Gastrocnemius medialis (tissue), 4 donors: ENCODE results near the gene POGK. TPM values are rescaled to one million over a fixed set of nuclear protein-coding genes. Genes with fewer than 3 reads are reported as not detected.
A peak's percentile ranks its signal among the peaks of the same experiment; 100 is the strongest.
"Not testable (repeated sequence)": the region's sequence is repeated elsewhere in the genome, so short reads cannot be mapped to it uniquely, and the experiment has no call there.

Experiments used
- ATAC-seq, 2 donors: fragments of 150-250 bp; one replicate each; pipeline ENCODE4 v1.9.1; 2016
- DNase-seq, 2 donors: peaks; one replicate each; pipeline ENCODE4 v3.0.0-alpha.2; 2019
- H3K27ac ChIP-seq, 4 donors: fragments of 200-600 bp; sonication (generic); 1 replicate in 1 of 4; 2 replicates in 3 of 4; pipeline ENCODE4 v1.5.1; 2016 to 2018; ENCODE audit warnings: mild to moderate bottlenecking in 2 of 4, moderate library complexity in 1 of 4
- H3K27me3 ChIP-seq, 3 donors: fragments of 200-600 bp; sonication (generic) in 2 of 3; 1 replicate in 1 of 3; 2 replicates in 2 of 3; pipeline versions ENCODE4 v1.5.1 to v1.6.0; 2016 to 2019; ENCODE audit warnings: mild to moderate bottlenecking in 1 of 3, moderate library complexity in 1 of 3
- H3K36me3 ChIP-seq, 2 donors: fragments of 200-600 bp; sonication (generic) in 1 of 2; one replicate each; pipeline ENCODE4 v1.5.1; 2017 to 2018
- H3K4me1 ChIP-seq, 2 donors: fragments of 200-600 bp; sonication (generic) in 1 of 2; one replicate each; pipeline ENCODE4 v1.5.1; 2016 to 2017; ENCODE audit warnings: mild to moderate bottlenecking in 2 of 2
- H3K4me3 ChIP-seq, 4 donors: fragments of 200-600 bp; sonication (generic) in 3 of 4; 1 replicate in 1 of 4; 2 replicates in 3 of 4; pipeline ENCODE4 v1.5.1; 2016 to 2019; ENCODE audit warnings: mild to moderate bottlenecking in 2 of 4
- H3K9me3 ChIP-seq, 3 donors: fragments of 200-600 bp; sonication (generic) in 2 of 3; 1 replicate in 1 of 3; 2 replicates in 2 of 3; pipeline ENCODE4 v1.5.1; 2016 to 2019
- POLR2A ChIP-seq, 2 donors: fragments of 450-650 bp; IDR thresholded peaks; one replicate each; pipeline ENCODE4 v1.6.1; 2017; ENCODE audit warnings: antibody characterized with exemption in 2 of 2, mild to moderate bottlenecking in 2 of 2, moderate library complexity in 2 of 2
- in situ Hi-C, 4 donors: fragments of 200-750 bp; cut with MboI; loops; one replicate each; pipeline versions ENCODE4 v1.15.0 to v1.8.0; 2017; ENCODE audit warnings: low sequenced_read_pairs in 4 of 4
- intact Hi-C: fragments of 100-400 bp; cut with DNase I; formaldehyde crosslinking; loops from one replicate; pipeline ENCODE4 v1.15.1; 2023; ENCODE audit warnings: low total_unique reads
- total RNA-seq, 4 donors: library from RNA; depleted of rRNA; stranded (reverse); fragments of >200 nt; gene quantifications; one replicate each; pipeline versions ENCODE4 v1.1.0 to v1.2.3, GENCODE V29; 2016
- TF ChIP-seq, protein P1 (sequence below), 5 experiments: fragments of 450-650 bp in 3 of 5; fragments of 200-600 bp in 2 of 5; sonication (generic) in 2 of 5; IDR thresholded peaks in 4 of 5; conservative IDR thresholded peaks in 1 of 5; 1 replicate in 4 of 5; 2 replicates in 1 of 5; pipeline ENCODE4 v1.5.1; 2016 to 2019; ENCODE audit warnings: antibody characterized with exemption in 5 of 5, mild to moderate bottlenecking in 3 of 5, moderate library complexity in 3 of 5

The POGK gene
- total RNA-seq, 4 donors from 2014 or later = 6.6 to 9.6 (median 9.0) TPM

DNA sequence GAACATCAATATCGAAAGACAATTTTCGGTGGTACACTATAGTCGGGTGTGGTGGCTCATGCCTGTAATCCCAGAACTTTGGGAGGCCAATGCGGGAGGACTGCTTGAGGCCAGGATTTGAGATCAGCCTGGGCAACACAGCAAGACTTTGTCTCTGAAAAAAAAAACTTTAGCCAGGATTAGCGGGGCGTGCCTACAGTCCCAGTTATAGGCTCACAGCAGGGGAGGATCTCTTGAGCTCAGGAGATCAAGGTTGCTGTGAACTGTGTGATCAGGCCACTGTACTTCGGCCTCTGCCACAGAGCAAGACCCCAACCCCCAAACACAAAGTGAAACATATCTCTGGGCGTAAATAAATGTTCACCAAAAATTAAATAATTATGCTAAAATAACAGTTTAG lies 35.2 kb downstream of the POGK start:
- intact Hi-C loops = no loop called here

DNA sequence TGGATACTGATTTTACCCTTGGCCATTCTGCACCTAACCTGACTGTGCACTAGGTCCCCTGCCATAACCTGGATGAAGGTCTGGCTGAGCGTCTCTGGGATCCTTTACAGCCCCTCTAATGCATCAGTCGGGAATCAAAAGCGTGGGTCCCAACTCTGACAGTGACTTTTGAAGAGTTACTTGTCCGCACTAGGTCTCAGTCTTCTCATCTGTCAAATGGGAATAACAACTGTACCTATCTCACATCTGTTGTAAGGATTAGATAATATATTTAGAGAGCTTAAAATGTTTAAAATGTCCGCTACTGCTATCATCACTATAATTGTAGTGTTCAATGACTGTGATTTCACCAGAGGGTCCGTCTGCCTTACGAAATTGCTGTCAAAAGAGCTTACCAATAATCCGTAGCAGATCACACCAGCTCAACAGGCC lies 36.0 kb downstream of the POGK start:
- no peak for TF ChIP-seq POLR2A (IDR thresholded peaks at IDR 0.05)
- TF ChIP-seq, protein P1, sequence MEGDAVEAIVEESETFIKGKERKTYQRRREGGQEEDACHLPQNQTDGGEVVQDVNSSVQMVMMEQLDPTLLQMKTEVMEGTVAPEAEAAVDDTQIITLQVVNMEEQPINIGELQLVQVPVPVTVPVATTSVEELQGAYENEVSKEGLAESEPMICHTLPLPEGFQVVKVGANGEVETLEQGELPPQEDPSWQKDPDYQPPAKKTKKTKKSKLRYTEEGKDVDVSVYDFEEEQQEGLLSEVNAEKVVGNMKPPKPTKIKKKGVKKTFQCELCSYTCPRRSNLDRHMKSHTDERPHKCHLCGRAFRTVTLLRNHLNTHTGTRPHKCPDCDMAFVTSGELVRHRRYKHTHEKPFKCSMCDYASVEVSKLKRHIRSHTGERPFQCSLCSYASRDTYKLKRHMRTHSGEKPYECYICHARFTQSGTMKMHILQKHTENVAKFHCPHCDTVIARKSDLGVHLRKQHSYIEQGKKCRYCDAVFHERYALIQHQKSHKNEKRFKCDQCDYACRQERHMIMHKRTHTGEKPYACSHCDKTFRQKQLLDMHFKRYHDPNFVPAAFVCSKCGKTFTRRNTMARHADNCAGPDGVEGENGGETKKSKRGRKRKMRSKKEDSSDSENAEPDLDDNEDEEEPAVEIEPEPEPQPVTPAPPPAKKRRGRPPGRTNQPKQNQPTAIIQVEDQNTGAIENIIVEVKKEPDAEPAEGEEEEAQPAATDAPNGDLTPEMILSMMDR (IDR thresholded peaks at IDR 0.05 in 4 of 5, conservative IDR thresholded peaks at IDR 0.05 in 1 of 5) = no peak
- H3K9me3 ChIP-seq = no peaks in the 10 kb centered on the region
- H3K4me1 ChIP-seq = peaks cover 14 to 33% of the 10 kb centered on the region in 2 donors
- no peaks in the 10 kb centered on the region for H3K27me3 ChIP-seq
- in situ Hi-C loops (loop anchor here in 1 of 4 donors (5.0 kb wide), 1 partner anchor 33 kb away; no protein-coding TSS in a partner anchor), intact Hi-C loops (no loop called here)
- no peak for ATAC-seq
- peak overlapping the region; percentile 84 to 94 (median 92) for H3K27ac ChIP-seq
- H3K36me3 ChIP-seq = no peaks in the 10 kb centered on the region
- no peak for DNase-seq
- H3K4me3 ChIP-seq = peak overlapping the region; percentile 57 to 81 (median 74)

More for the DNA sequence above, 35.2 kb downstream of the POGK start:
- H3K4me3 ChIP-seq = peak overlapping the region in 1 of 4 donors; percentile 70
- TF ChIP-seq POLR2A (IDR thresholded peaks at IDR 0.05) = no peak
- TF ChIP-seq, protein P1 (IDR thresholded peaks at IDR 0.05 in 4 of 5, conservative IDR thresholded peaks at IDR 0.05 in 1 of 5) = no peak
- H3K36me3 ChIP-seq = no peaks in the 10 kb centered on the region
- H3K27ac ChIP-seq = no peak overlapping the region
- no peaks in the 10 kb centered on the region for H3K27me3 ChIP-seq
- H3K4me1 ChIP-seq = peaks cover 14 to 33% of the 10 kb centered on the region in 2 donors
- ATAC-seq (no peak), DNase-seq (no peak)
- in situ Hi-C loops = loop anchor here in 1 of 4 donors (5.0 kb wide), 1 partner anchor 37 kb away; the partner anchor contains the start of gene POGK
- no peaks in the 10 kb centered on the region for H3K9me3 ChIP-seq

DNA sequence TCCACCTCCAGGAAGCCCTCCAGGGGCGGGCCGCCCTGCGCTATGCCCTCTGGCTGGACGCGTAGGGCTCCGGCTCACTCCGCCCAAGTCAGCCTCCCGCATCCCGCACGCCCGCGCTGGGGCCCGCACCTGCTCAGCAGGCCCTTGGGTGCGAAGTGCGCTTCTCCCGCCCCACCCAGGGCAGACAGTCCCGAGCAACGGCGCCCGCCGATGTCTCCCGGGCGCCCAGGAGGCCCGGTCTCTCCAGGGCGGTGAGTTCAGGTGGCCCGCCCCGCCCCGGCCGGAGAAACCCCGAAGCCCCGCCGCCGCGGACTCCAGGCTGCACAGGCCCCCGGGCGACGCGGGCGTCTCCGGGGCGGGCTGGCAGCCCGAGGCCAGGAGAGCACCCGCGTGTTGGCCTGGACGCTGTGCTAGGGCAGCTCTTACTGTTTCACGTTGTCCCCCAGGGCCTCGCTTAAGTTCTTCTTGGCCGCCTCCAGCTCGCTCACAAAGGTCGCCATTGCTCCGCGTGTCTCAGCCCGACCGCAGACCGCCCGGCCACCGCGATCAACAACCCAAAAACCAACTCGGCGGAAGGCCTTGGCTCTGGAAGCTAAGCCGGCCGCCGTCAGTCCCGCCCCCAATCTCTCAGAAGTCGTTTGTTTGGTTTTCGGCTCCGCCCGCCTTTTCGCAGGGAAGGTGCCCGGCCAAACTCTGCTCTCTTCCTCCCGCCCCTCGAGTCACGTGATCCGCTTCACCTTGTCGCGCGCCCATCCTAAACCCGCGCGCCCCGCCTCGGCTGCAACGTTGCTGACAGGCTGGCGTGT lies 36.7 kb downstream of the POGK start, which contains the start of gene TADA1:
TADA1 (minus strand) TSS at position 531 of the 806 bp plus-strand sequence; CDS start at position 500, 31 bp downstream.
- Histone ChIP-seq H3K4me1 (peaks cover 12 to 33% of the 10 kb centered on the region in 2 donors), H3K9me3 (no peaks in the 10 kb centered on the region), H3K27ac (peak within 1 kb of the TSS; percentile 84 to 94 (median 92)), H3K4me3 (peak within 1 kb of the TSS; percentile 58 to 81 (median 74)), H3K36me3 (no peaks in the 10 kb centered on the region), H3K27me3 (no peaks in the 10 kb centered on the region)
- ATAC-seq = peak; percentile 95 to 97
- in situ Hi-C loops (loop anchor here in 1 of 4 donors (5.0 kb wide), 1 partner anchor 34 kb away; no protein-coding TSS in a partner anchor), intact Hi-C loops (loop anchor here (1.0 to 2.0 kb wide), 2 partner anchors 37 to 347 kb away; partner anchors contain the start of gene POGK)
- TF ChIP-seq POLR2A (IDR thresholded peaks at IDR 0.05) = peak; percentile 70 to 88
- TF ChIP-seq, protein P1 (IDR thresholded peaks at IDR 0.05 in 4 of 5, conservative IDR thresholded peaks at IDR 0.05 in 1 of 5) = peak in 4 of 5 experiments; percentile 34 to 53 (median 48)
- DNase-seq = peak; percentile 98 to 99

DNA sequence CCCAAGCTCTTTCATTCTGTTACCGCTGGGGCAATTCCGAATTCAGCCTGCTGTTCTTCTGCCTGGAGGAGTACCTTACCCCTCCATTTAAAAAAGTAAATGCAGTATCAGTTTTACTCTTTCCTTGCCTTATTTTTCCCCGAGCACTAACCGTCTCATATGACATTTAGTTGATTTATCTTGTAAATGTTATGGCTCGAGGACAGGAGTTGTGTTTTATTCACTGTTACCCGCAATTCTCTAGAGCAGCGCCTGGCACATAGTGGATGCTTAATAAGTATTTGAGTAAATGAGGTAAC lies 37.2 kb downstream of the POGK start:
- Histone ChIP-seq H3K4me3 (peak overlapping the region; percentile 31 to 81 (median 68)), H3K27ac (peak overlapping the region; percentile 68 to 94 (median 82)), H3K27me3 (no peaks in the 10 kb centered on the region), H3K9me3 (no peaks in the 10 kb centered on the region), H3K36me3 (no peaks in the 10 kb centered on the region), H3K4me1 (peaks cover 11 to 33% of the 10 kb centered on the region in 2 donors)
- no peak for ATAC-seq
- intact Hi-C loops (loop anchor here (1.0 to 2.0 kb wide), 2 partner anchors 37 to 346 kb away; partner anchors contain the start of gene POGK), in situ Hi-C loops (loop anchor here in 1 of 4 donors (5.0 kb wide), 1 partner anchor 34 kb away; no protein-coding TSS in a partner anchor)
- DNase-seq = no peak
- TF ChIP-seq, protein P1 (IDR thresholded peaks at IDR 0.05 in 4 of 5, conservative IDR thresholded peaks at IDR 0.05 in 1 of 5) = peak in 1 of 5 experiments; percentile 11
- TF ChIP-seq POLR2A (IDR thresholded peaks at IDR 0.05) = no peak

DNA sequence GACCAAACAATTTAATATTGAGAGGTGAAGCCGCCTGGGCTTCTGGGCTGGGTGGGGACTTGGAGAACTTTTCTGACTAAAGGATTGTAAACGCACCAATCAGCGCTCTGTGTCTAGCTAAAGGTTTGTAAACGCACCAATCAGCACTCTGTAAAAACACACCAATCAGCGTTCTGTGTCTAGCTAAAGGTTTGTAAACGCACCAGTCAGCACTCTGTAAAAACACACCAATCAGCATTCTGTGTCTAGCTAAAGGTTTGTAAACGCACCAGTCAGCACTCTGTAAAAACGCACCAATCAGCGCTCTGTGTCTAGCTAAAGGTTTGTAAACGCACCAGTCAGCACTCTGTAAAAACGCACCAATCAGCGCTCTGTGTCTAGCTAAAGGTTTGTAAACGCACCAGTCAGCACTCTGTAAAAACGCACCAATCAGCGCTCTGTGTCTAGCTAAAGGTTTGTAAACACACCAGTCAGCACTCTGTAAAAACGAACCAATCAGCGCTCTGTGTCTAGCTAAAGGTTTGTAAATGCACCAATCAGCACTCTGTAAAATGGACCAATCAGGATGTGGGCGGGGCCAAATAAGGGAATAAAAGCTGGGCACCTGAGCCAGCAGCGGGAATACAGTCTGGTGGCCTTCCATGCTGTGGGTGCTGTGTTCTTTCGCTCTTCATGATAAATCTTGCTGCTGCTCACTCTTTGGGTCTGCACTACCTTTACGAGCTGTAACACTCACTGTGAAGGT lies 39.1 kb downstream of the POGK start:
- H3K9me3 ChIP-seq, H3K36me3 ChIP-seq, ATAC-seq, H3K27me3 ChIP-seq, H3K4me3 ChIP-seq, intact Hi-C loops, H3K27ac ChIP-seq, DNase-seq: not testable (repeated sequence)
- in situ Hi-C loops = loop anchor here in 1 of 4 donors (5.0 kb wide), 1 partner anchor 36 kb away; no protein-coding TSS in a partner anchor
- H3K4me1 ChIP-seq = peaks cover 11 to 25% of the 10 kb centered on the region in 2 donors
